HEK293 (cell line): ENCODE measurements around the gene LY86.

ENCODE experiments used
- CTCF ChIP-seq: fragments of 450-650 bp; formaldehyde crosslinking; IDR thresholded peaks from 2 replicates; pipeline ENCODE4 v1.5.1; 2016; ENCODE audit warnings: missing biosample characterization, missing genetic modification characterization
- ZBTB49 ChIP-seq: fragments of 450-650 bp; formaldehyde crosslinking; IDR thresholded peaks from 2 replicates; pipeline ENCODE4 v1.5.1; 2016; ENCODE audit warnings: missing biosample characterization, missing genetic modification characterization, low read depth
- ZBTB8A ChIP-seq: fragments of 450-650 bp; formaldehyde crosslinking; IDR thresholded peaks from 2 replicates; pipeline ENCODE4 v1.5.1; 2016; ENCODE audit warnings: missing biosample characterization, missing genetic modification characterization
- ZNF114 ChIP-seq: fragments of 450-650 bp; formaldehyde crosslinking; IDR thresholded peaks from 2 replicates; pipeline ENCODE4 v1.5.0; 2017; ENCODE audit warnings: missing biosample characterization, missing genetic modification characterization
- ZNF221 ChIP-seq: fragments of 450-650 bp; formaldehyde crosslinking; IDR thresholded peaks from 2 replicates; pipeline ENCODE4 v1.5.1; 2017; ENCODE audit warnings: missing biosample characterization, missing genetic modification characterization, borderline replicate concordance
- ZNF239 ChIP-seq: fragments of 450-650 bp; formaldehyde crosslinking; IDR thresholded peaks from 2 replicates; pipeline ENCODE4 v1.5.1; 2016; ENCODE audit warnings: missing biosample characterization, missing genetic modification characterization
- ZNF664 ChIP-seq: fragments of 450-650 bp; formaldehyde crosslinking; IDR thresholded peaks from 2 replicates; pipeline ENCODE4 v1.5.1; 2016; ENCODE audit warnings: missing biosample characterization, missing genetic modification characterization
- ZNF747 ChIP-seq: fragments of 450-650 bp; formaldehyde crosslinking; IDR thresholded peaks from 2 replicates; pipeline ENCODE4 v1.5.1; 2016; ENCODE audit warnings: missing biosample characterization, missing genetic modification characterization

- TF ChIP-seq CTCF (no peak), ZNF239 (tag by site-specific recombination) (no peak), ZNF664 (tag by site-specific recombination) (no peak), ZBTB49 (tag by site-specific recombination) (no peak), ZBTB8A (tag by site-specific recombination) (no peak), ZNF114 (tag by site-specific recombination) (no peak), ZNF747 (tag by site-specific recombination) (no peak), ZNF221 (no peak)
These were observed 57.9 kb downstream of the LY86 start for GRCh38 chr6:6646384-6646783.
